Effector CD4-positive, alpha-beta T cell (primary cell): ENCODE results near the gene RAB41. TPM values are rescaled to one million over a fixed set of nuclear protein-coding genes. Genes with fewer than 3 reads are reported as not detected.
"Not testable (repeated sequence)": the region's sequence is repeated elsewhere in the genome, so short reads cannot be mapped to it uniquely, and the experiment has no call there.

Source experiments
- DNase-seq: peaks from one replicate; pipeline ENCODE4 v3.0.0-alpha.2; 2020
- total RNA-seq: gene quantifications from one replicate; lab custom pipeline; 2026; lab: John Stamatoyannopoulos, UW

Gene RAB41
- not detected for total RNA-seq

- DNase-seq = no peak
These were observed at the start of gene RAB41 for GRCh38 chrX:70281951-70282350. TSS of gene RAB41 (plus strand) at chrX:70282172. CDS start at chrX:70282218, 46 bp downstream.

GRCh38 chrX:70234355-70234754 is 47.6 kb upstream of the RAB41 start, which contains the start of gene AWAT1:
TSS of gene AWAT1 (plus strand) at chrX:70234655. CDS start at chrX:70234696, 41 bp downstream.
- DNase-seq = no peak

GRCh38 chrX:70240751-70241150 is 41.2 kb upstream of the RAB41 start:
- DNase-seq = no peak

GRCh38 chrX:70241501-70241900 is 40.5 kb upstream of the RAB41 start:
- DNase-seq = no peak

- not testable (repeated sequence) for DNase-seq
These were observed 38.4 kb upstream of the RAB41 start for GRCh38 chrX:70243601-70244000.

- no peak for DNase-seq
These were observed 37.1 kb upstream of the RAB41 start for GRCh38 chrX:70244881-70245280.

- no peak for DNase-seq
These were observed 34.7 kb upstream of the RAB41 start for GRCh38 chrX:70247252-70247651.

GRCh38 chrX:70252491-70252890 is 29.5 kb upstream of the RAB41 start:
- DNase-seq = no peak

- no peak for DNase-seq
These were observed 28.5 kb upstream of the RAB41 start for GRCh38 chrX:70253377-70254062.

GRCh38 chrX:70254063-70254400 is 27.9 kb upstream of the RAB41 start:
- DNase-seq = no peak

- no peak for DNase-seq
These were observed 27.1 kb upstream of the RAB41 start for GRCh38 chrX:70254909-70255308.

GRCh38 chrX:70255452-70255851 is 26.5 kb upstream of the RAB41 start:
- no peak for DNase-seq

- DNase-seq = no peak
These were observed 24.3 kb upstream of the RAB41 start for GRCh38 chrX:70257423-70258288.

GRCh38 chrX:70260104-70260503 is 21.9 kb upstream of the RAB41 start, which contains the start of gene P2RY4:
TSS of gene P2RY4 (minus strand) at chrX:70260204. CDS start at chrX:70259624, 580 bp downstream.
- DNase-seq = no peak

GRCh38 chrX:70262952-70263567 is 18.9 kb upstream of the RAB41 start:
- DNase-seq = no peak

GRCh38 chrX:70264784-70265183 is 17.2 kb upstream of the RAB41 start:
- DNase-seq = no peak

GRCh38 chrX:70268034-70268433 is 13.9 kb upstream of the RAB41 start, which contains the start of gene ARR3:
TSS of gene ARR3 (plus strand) at chrX:70268334. CDS start at chrX:70269386, 1,052 bp downstream.
- DNase-seq = no peak

GRCh38 chrX:70274029-70274428 is 7.9 kb upstream of the RAB41 start:
- DNase-seq = not testable (repeated sequence)

GRCh38 chrX:70279081-70279480 is 2.9 kb upstream of the RAB41 start:
- DNase-seq = no peak

GRCh38 chrX:70280573-70280972 is 1.4 kb upstream of the RAB41 start:
- no peak for DNase-seq

GRCh38 chrX:70289168-70289792 is 7.3 kb downstream of the RAB41 start:
- no peak for DNase-seq
